GM18499 (cell line): Measurements from ENCODE around the gene LRP6.

Experiments
- ATAC-seq: cut with Tn5 transposase; IDR thresholded peaks from one replicate; pipeline ENCODE4 v1.9.1; 2021; ENCODE audit warnings: moderate number of reproducible peaks; ENCODE audit not compliant: insufficient read depth, unreplicated experiment

The LRP6 gene

DNA sequence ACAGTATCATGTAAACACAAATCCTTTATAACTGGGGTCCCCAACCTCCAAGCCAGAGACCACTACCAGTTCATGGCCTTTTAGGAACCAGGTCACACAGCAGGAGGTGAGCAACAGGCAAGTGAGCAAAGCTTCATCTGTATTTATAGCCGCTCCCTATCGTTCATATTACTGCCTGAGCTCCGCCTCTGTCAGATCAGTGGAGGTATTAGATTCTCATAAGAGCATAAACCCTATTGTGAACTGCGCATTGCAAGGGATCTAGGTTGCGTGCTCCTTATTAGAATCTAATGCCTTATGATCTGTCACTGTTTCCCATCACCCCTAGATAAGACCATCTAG is 49.9 kb downstream of the LRP6 start:
- ATAC-seq, result no peak

DNA sequence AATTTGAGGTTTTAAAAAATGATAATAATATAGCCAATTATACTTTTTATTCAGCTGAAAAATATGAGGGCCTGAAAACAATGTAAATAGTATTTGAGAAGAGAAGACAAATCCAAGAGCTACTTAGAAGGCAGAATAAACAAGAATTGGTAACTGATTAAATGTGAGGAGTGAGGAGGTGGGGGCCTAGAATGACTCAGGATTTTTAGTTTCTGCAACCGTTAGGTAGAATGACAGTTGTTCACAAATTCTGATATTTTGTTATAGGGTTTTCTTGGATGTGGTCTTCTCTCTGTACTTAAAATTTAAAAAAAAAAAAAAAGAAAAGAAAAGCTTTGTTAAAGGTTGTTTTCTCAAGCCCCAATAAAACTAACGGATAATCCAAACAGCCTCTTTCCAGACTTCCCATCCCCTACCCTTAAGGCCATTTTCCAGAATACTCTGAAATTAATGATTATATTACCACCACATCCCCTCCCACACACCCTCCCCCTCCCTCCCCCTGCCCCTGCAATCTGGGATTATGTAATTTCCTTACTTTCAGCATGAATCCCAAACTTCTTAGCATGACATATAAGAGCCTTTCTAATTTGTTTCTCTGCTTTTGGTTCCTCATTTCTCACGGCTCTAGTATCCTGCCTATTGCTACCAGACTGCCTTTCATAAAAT is 50.4 kb downstream of the LRP6 start:
- ATAC-seq, result no peak

DNA sequence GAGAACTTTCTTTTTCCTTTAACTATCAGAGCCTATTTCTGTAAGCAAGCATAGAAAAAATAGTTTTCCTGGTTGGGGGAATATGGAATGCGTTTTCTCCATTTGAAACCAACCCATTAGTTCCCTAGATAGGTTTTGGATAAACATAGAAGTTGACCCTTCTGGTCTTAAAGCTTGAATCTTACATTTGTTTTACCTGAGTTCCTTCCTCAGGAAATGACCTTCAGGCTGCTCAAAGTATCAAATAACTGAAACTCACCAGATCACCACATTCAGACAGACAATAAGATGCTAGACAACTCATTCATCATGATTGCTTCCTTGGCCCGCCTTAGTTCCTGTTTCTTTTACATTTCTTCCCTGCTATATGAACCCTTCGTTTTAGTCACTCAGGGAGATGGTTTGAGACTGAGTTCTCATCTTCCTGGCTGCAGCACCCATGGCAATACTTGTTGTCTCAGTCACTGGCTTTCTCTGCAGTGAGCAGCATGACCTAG is 52.2 kb downstream of the LRP6 start:
- ATAC-seq, result no peak

DNA sequence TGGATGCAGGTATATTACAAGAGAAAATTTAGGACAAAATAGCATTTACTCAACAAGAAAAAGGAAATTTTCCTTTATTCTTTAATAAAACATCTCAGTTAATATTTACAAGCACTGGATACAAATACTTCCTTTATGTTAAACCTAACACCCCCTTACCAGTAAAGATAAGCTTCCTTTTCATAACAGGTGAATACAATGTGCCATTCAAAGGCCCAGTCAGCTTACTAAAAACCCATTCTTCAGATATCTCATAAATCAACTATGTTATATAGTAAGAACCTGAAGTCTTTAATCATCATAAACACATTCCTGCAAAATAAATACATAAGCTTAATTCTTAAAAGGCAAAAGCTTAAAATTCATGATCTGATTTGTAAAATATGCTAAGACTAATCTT is 52.6 kb downstream of the LRP6 start:
- no peak for ATAC-seq

DNA sequence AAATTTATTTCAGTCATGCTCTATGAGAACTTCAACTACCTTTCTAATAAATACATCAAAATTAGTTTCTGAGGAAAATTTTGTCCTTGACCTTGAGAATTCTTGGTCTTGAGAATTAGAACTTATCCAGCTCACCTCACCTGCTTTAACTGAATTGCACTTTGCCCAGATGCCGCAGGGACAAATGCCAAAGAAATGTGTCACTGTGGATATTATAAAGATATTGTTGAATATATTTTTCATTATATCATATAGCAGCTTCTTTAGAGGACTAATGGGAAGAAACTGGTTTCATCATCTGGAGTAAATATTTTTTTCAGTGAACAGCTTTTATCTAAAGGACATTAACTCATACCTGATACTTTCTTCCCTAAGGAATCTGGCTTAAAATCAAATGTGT is 54.1 kb downstream of the LRP6 start:
- ATAC-seq, result no peak

DNA sequence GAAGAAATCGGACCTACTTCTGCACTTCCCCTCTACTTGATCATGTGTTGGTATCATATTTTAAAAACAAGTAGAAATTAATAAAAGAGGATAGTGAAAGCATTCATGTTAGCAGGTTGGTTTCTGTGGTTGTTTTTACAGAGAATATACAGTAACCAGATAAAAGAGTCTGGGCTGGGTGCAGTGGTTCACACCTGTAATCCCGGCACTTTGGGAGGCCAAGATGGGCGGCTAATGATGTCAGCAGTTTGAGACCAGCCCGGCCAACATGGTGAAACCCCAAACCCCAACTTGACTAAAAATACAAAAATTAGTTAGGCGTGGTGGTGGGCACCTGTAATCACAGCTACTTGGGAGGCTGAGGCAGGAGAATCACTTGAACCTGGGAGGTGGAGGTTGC is 55.9 kb downstream of the LRP6 start:
- no peak for ATAC-seq

DNA sequence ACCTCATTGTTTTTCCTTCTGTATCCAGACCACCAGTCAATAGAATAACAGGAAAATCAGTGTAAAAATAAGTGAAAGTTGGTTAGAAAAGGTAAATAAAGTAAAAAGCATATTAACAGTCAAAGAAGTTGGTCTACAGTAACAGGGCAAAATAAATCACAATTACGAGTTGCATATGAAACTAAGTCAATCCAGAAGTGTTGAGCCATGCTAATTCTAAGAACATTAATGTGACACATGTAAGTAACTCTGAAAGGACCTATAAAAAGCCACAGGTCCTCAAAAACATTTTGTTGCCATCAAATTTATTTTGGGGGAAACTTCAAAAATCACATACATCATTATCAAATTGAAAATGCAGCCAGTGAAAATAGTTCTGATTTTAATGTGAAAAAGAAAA is 56.4 kb downstream of the LRP6 start:
- ATAC-seq, result no peak

DNA sequence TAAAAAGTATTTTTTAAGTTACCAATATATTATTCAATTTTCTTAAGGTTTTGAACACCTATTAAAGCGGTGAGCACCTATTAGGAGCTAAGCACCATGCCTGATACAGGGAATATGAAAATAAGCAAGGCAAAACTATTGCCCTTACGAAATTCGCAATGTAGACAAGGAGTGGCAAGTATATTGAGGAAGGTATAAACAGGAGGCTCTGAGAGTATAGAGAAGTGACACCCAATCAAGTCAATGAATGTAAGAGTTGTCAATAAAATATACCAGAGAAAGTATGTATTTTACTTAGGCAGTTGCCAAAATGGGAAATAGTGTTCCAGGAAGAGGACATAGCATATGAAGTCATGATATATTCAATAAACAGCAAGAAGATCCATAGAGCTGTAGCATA is 57.2 kb downstream of the LRP6 start:
- ATAC-seq, result no peak

DNA sequence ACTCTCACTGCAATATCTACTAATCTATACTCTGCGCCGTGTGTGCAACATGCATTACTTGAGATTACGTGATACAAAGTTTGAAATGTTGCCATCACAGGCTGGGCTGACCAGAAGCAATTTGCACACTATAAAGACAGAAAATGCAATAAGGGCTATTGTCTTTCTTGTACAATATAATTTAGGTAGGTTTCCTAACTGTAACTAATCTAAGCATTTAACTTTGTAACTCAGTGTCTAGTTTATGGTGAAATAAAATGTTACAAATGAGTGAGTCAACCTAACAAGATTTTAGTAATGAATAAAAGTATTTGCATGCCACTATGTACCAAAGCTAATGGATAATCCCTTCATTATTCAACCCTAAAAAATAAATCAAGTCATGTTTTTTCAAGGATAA is 57.8 kb downstream of the LRP6 start:
- no peak for ATAC-seq

DNA sequence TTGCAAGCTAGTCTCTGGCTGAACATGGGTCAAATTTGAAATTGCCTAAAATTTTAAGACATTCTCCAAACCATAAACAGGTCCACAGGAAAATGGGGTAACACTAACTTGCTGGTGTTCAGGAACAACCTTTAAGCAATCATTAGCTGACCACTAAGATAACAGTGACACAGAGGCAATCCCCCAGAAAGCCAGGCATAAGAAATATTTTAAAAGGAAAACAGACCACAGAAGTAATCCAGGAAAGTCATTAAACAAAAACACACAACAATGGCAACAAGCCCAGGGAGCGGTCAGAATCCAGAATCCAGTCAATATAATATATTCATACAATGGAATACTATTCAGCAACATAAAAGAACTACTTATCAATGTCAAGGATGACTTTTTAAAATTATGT is 59.1 kb downstream of the LRP6 start:
- ATAC-seq, result no peak

DNA sequence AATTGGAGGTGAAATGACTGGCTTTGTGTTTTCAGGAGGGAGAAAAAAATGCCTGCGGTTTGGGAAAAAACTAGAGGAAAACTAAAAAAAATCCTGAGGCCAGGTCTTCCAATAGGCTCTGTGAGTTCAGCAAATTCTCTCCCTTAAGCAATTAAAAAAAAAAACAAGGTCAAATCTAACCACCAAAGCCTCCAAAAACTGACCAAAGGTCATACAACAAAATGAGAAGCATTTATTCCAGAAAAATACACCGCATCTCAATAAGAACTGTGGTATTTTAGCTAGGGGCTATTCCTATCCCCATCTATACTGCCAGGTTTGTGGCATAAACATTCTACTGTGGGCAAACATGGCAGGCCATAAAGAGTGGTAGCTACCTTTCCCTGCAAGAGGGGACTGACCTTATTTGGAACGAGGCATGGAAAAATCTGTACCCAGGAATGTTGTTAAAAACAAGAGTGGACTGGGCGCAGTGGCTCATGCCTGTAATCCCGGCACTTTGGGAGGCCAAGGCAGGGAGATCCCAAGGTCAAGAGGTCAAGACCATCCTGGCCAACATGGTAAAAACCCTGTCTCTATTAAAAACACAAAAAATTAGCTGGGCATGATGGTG is 60.0 kb downstream of the LRP6 start:
- no peak for ATAC-seq

DNA sequence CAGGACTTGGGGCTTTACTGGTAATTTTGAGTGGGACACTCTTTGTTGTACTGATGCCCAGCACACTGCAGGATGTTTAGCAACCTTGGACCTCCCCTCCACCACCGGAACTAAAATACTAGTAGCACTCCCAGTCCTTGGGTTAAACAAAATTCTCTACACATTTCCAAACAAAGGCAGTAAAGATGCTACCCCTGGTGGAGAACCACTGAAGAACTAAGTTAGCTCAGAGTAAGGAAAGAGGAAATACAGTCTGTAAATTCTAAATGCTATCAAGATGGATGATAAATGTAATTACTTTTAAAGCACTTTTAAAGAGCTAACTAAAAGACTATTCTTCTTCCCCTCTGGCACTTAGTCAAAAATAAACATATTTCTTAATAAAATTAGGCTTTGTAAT is 64.1 kb downstream of the LRP6 start:
- no peak for ATAC-seq

DNA sequence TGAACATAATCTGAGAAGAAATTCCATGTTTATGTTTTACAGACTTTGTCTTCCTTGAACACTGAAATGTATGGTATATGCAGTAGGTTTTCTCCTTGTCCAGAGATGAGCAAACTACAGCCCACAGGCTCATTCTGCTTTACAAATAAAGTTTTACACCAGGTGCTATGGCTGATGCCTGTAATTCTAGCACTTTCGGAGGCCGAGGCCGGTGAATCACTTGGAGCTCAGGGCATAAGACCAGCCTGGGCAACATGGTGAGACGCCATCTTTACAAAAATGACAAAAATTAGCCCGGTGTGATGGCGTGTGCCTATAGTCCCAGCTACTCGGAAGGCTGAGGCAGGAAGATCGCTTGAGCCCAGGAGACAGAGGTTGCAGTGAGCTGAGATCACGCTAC is 64.7 kb downstream of the LRP6 start:
- ATAC-seq, result no peak

DNA sequence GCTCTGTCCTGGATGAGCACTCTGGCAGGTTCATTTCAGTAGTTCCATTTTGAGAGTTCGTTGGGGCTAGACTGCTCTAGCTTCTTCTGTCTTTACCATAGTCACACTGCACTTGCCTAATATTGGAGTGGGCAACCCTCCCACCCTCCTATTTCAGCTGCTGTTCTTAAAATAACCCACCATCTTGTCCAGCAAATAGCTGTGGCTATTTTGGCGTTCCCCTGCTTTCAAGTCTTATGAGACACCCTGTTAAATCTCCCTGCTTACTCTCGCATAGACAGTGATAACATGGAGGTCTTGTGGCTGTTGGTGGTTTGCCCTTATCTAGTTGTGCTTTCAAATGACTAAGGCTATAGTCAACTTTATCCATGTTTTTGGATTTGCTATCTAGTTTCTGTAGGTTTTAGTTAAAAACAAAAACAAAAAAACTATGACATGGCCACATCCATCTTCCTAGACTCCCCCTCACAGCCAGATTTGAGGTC is 65.5 kb downstream of the LRP6 start:
- no peak for ATAC-seq

DNA sequence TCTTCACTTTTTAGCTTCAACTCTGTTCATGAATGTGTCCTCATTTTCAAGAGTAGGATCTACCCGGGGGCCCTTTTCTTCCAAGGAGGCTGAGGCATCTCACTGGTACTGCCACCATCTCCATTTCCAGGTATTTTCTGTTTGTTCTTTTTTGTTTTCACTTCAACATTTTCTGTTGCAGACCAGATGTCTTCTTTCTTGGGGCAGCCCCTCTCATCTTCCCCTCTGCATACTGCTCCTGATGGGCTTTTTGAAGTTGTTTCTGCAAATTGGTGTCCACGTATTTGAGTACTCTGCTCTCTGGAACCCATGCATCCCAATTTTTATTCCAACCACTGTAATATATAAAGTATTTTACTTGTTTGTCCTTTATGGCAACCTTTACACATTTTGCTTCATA is 66.5 kb downstream of the LRP6 start:
- no peak for ATAC-seq

DNA sequence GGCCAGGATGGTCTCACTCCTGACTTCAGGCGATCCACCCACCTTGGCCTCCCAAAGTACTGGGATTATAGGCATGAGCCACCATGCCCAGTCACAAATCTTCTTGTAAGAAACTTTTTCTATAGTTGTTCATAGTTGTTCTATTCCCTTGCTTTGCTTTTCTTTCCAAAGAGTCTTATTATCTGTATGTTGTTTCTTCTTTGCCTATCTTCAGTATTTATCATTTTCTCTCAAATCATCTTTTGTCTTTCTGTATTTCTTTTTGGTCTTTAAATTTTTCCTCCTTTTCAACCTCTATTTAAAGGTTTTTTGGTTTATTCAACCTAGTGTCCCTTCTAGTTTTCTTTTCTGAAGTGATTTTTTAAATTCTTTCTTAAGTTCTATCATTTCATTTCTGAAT is 68.7 kb downstream of the LRP6 start:
- no peak for ATAC-seq

DNA sequence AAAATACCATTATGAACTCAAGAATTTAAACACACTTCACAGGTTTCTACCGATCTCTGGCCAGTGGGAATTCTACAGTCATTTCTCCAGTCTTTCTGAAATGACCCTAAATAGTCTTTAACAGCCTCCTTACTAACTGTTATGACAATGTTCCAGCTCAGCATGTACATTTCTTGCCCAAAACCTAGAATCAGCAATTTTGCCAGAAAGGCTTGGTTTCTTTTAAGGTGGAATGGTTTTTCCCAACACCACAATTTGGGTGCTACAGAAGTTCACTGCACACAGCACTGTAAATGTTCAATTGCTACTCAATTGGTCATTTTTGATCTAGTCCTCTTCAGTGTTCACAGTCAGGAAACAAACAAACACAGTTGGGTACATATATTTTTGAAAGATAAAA is 69.7 kb downstream of the LRP6 start:
- ATAC-seq, result no peak

DNA sequence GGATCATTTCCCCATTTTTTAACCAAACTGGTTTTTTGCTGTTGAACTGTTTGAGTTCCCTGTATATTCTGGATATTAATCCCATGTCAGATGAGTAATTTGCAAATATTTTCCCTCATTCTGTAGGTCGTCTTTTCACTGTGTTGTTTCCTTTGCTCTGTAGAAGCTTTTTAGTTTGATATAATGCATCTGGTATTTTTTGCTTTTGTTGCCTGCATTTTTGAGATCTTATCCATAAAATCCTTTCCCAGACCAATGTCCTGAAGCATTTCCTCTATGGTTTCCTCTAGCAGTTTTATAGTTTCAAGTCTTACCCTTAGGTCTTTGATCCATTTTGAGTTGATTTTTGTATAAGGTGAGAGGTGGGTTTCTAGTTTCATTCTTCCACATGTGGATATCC is 71.3 kb downstream of the LRP6 start:
- ATAC-seq, result no peak

DNA sequence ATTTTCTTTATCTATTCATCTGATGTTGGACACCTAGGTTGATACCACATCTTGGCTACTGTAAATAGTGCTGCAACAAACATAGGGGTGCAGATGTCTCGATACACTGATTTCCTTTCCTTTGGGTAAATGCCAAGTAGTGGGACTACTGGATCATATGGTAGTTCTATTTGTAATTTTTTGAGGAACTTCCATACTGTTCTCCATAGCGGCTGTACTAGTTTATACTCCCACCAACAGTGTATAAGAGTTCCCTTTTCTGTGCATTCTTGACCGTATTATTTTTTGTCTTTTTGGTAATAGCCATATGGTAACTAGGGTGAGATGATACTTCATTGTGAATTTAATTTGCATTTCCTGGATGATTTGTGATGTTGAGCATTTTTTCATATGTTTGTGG is 71.8 kb downstream of the LRP6 start:
- ATAC-seq, result no peak

DNA sequence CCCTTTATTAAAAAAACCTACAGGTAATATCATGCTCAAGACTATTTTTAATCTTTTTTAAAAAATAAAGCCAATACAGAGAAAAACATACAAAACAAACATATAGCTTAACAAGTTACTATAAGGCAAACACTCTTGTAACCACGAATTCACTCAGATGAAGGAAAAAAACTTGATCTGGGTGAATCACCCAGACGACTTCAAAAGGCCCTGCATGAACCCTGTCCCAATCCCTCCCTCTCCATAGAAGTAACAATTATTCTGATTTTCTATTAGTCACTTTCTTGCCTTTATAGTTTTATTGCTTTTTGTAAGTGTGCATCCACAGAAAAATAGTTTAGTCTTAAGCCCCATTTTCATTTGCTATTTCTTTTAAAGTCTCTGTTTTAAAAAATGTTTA is 72.6 kb downstream of the LRP6 start:
- no peak for ATAC-seq

DNA sequence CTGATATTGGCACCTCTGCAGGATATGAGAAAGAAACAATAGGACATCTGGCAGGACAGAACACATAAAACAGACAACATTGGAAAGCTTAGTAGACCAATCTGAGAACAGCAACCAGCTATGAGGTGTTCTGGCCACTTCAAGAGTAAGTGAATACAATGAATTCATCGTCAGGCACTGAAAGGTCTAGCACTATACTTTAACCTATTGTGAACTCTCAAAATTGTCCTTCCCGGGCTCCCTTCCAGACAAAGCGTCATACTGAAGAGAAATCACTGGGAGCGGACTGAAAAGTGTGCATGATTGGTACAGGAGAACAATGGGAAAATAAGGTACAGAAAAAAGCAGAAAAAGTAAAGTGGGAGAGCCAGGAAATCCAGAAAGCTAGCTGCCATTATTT is 75.8 kb downstream of the LRP6 start:
- no peak for ATAC-seq

DNA sequence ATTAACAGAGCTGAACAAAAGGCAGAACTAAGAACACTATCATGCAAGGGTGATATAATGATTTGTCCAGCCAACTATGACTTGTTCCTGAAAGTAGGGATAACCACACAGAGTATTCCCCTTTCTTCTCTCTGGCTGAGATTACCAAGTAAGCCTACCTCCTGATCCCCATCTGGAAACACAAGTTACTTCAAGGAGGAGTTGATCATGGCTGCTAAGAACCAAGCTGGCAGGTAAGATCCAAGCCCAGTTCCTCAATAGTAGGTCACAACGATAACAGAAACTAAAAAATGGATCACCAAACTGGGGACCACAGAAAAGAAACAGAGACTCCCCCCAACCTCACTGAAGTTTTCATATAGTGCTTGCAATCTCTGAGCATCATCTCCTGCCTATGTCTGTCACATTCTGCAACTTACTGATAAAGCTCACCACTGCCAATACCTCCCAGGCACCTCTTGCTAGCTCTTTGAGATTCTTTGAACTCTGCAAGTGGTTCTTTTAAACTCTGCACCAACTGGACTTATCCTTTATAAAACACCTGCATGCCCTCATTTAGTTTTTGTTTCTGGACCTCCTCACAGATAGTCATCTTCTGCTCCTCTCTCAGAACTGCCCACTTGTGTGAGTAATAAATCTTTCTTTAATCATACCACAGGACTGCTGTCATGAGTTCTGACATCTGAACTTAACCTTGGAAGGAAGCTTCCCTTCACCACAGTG is 76.6 kb downstream of the LRP6 start:
- no peak for ATAC-seq
